DLD1 (cell line): ENCODE measurements around the gene STAT4.

Source experiments
- in situ Hi-C: cut with HindIII; loops from 2 replicates; pipeline ENCODE4 v1.10.0; 2017; ENCODE audit warnings: low sequenced_read_pairs

STAT4 gene

GRCh38 chr2:191051825-191052778 lies 98.7 kb downstream of the STAT4 start:
- in situ Hi-C loops, result no loop called here

DNA sequence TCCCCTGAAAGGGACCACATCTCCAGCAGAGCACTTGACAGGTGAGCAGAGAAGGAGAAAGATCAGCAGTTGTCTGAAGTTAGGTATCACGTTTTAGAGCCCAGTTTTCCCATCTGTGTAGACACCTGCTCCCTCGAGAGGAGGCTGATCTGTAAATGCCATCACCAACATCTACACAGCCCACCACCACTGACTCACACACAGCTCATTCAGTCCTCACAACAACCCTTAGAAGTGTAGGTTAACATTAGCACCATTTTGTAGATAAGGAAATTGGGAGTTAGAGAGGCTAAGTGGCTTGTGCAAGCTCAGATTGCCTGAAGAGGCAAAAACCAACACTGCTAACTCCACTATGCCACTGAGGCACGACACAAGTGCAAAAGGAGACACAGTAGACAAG lies 99.6 kb downstream of the STAT4 start:
- in situ Hi-C loops, result no loop called here

DNA sequence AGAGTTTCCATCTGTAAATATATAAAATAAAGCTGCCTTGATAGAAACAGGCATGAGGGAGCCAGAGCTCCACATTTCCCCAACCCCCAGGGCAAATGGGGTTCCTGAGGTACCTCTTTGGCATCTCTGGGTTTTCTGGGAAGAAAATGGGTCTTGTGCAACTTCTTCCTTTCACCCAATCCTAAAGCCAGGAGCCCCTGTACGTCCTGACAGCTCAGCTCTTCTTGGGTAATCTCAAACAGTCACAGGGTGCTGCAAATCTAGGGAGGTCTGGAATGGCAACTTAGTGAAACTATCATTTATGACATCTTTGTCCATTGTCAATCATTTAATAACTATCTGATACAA lies 100.2 kb downstream of the STAT4 start:
- in situ Hi-C loops, result no loop called here

GRCh38 chr2:191049728-191050639 lies 100.8 kb downstream of the STAT4 start:
- in situ Hi-C loops, result loop anchor here (5.0 kb wide), 1 partner anchor 97 kb away; no protein-coding TSS in a partner anchor

DNA sequence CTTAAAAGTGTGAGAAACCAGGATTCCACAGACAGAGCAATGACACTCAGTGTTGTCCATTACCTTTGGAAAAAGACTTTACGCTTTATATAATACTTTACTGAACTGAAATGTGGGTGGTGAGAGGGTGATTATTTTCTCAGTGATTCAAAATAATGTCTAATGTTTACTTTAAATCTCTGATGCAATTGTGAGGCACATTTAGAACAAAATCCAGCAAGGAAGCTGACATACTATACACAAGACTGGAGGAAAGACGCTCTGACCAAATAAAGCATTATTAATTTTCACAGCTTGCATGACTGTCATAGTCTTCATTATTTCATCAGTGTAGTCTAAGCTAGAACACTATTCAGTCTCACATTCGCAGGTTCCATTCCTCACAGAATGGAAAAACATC lies 102.7 kb downstream of the STAT4 start:
- in situ Hi-C loops, result loop anchor here (5.0 kb wide), 1 partner anchor 99 kb away; no protein-coding TSS in a partner anchor

GRCh38 chr2:191045141-191045540 lies 105.7 kb downstream of the STAT4 start:
- in situ Hi-C loops, result loop anchor here (5.0 kb wide), 1 partner anchor 102 kb away; no protein-coding TSS in a partner anchor

GRCh38 chr2:191043438-191043837 lies 107.4 kb downstream of the STAT4 start:
- in situ Hi-C loops, result no loop called here

DNA sequence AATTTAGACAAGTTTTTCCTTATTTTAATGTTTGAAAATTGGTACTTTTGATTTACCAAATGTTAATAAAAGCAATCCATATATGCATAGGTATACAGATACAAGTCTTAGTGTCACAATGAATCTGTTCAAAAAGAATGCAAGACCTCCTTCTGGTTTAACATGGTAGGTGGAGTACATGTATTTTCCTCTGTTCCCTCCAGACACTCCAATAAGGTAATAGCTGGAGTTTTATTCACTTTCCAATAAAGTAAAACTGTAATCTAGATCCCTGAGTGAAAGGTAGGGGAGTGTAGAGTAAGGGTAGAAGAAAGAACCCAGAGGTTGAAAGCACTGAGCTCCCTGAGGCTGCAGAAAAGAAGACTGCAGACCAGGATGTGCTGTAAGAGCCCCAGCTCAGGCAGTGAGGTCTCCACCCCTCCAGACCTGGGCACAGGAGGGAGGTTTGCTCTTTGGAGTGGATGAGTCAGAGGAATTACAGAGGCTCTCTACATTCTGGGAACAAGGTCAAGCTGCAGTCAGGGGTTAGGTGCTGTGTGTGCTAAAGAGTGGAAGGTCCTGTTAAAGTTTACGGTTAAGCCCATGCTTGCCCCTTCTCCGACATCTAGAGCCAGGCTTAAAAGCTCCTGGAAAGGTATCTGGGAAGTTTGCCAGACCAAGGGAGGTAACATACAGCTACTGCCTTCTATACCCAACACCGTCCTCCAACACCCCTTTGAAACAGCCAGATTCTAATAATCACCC lies 109.2 kb downstream of the STAT4 start:
- in situ Hi-C loops, result no loop called here

DNA sequence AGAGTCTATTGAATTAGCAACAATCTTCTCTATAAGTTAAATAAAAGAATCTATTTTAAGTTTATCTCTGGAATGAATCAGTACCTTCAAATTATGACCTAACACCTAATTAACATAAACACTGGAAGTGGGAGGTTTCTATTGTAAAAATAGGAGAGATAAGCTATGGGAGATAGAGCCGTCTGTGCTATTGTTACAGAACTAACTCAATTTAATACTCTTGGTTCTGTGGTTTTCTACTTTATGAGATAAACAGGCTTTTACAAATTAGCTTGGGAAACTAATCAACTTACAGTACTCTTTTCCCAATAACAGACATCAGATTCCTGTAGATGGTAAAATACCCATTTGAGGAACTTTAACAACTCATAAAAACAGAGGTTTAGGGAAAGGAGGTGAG lies 111.2 kb downstream of the STAT4 start:
- in situ Hi-C loops, result no loop called here

- in situ Hi-C loops, result no loop called here
These were observed 112.1 kb downstream of the STAT4 start for GRCh38 chr2:191038741-191039140.

DNA sequence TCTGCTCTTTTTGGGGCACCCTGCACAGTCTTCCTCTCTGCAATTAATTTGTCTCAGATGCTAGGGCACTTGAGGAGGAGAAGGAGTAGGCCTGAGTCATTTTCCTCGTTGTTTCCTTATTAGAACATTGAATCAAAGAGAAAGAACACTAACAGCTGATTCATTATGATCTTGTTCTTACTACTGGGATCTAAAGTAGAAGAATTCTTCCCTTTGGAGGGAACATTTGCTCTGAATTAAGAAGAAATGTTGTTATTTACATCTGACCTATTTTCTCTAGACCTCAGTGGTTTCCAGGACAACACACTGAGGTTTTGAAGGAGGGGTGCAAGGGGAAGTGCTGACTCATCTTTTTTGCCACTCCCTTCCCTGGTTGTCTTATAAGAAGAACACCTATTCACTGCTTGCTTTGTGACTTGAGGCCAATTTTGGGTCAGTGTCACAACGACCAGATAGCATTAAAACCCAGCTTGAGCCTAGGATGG lies 112.5 kb downstream of the STAT4 start:
- in situ Hi-C loops, result no loop called here

DNA sequence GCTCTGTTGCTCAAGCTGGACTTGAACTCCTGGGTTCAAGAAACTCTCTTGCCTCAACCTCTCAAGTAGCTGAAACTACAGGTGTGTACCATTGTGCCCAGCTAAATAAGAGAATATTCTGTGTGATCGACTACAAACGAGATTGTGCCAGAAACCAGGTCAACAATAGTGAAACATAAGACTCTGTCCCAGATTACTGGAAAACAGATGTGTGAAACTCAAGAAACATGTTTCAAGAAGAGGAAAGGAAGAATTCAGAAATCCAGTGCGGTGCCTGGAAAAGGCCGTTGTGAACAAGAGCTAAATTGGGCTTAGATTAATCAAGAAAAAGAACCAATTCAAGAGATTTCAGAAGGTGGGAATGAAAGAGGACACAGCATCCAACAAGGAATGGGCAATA lies 113.4 kb downstream of the STAT4 start:
- in situ Hi-C loops, result no loop called here

DNA sequence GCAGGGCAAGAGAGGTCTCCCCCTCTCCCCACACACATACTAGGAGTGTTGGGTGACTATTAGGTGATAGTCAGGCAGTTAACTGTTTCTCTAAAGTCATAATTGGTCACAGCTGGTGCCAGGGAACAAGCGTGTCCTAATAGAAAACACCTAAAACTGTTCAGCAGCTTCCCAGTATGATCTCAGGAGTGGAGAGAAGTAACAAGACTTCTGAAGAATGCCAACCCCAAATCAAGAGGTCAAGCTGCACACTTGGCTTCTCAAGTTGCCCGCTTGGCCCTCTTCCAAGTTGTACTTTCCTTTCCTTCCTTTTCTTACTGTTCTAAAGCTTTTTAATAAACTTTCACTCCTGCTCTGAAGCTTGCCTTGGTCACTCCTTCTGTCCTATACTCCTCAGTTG lies 114.4 kb downstream of the STAT4 start:
- in situ Hi-C loops, result no loop called here

DNA sequence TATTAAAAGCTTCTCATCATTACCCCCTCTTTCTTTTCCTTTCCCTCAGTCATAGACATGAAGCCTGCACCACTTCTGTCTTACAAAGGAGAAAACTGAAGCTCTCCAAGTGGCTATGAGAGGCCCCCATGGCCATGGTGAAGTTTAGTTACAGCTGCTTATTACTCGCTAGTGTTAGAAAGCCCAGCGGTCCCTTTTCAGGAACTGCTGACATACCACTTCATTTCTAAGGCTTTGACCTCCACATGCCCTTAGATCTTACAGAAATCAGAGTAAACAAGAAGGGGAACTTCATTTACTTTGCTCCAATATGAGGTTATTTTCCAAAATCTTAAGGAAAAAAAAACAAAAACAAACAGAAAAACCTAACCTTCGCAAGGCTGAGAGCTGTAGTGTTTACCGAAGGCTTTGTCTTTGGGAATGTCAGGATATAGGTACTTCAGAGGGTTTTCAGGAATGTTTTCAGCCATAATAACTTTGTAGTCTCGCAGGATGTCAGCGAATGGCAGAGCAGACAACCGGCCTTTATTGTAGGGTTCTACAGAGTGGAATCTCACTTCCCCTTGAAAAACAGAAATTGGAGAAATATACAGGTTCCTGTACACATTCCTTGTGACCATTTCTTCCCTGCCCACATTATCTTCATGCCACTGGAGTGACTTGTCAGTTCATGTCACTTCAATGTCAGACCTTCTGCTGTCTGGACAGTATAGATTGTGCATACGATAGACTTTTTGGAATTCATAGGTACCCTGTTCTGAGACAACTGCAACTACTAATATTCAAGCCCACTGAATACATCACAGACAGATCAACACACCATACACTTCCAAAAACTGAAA lies 118.0 kb downstream of the STAT4 start:
- in situ Hi-C loops, result no loop called here

- in situ Hi-C loops, result no loop called here
These were observed 119.5 kb downstream of the STAT4 start for GRCh38 chr2:191031256-191031655.

- in situ Hi-C loops, result no loop called here
These were observed 120.2 kb downstream of the STAT4 start for GRCh38 chr2:191030521-191031154.

GRCh38 chr2:191029280-191029950 lies 121.4 kb downstream of the STAT4 start:
- in situ Hi-C loops, result no loop called here

GRCh38 chr2:191026377-191026776 lies 124.4 kb downstream of the STAT4 start:
- in situ Hi-C loops, result no loop called here

GRCh38 chr2:191025135-191025534 lies 125.7 kb downstream of the STAT4 start:
- in situ Hi-C loops, result no loop called here
